Measurements from ENCODE around the gene PKIG. TPM values are rescaled to one million over a fixed set of nuclear protein-coding genes. Genes with fewer than 3 reads are reported as not detected.

The PKIG gene
- total RNA-seq, 1 experiment from 2014 or later = 27.0 TPM

- peaks cover 6 to 14% of the 10 kb centered on the region in 2 experiments for H3K4me1 Mint-ChIP-seq
- Histone ChIP-seq H3K4ac (ENCODE audit: low read depth, low read length) (no peak overlapping the region), H2AK5ac (ENCODE audit: insufficient read length, low read length) (no peak overlapping the region), H3K14ac (ENCODE audit: insufficient read depth, low read length) (no peak overlapping the region), H4K91ac (ENCODE audit: insufficient read length, low read depth, low read length) (no peak overlapping the region), H3T11ph (ENCODE audit: low read length) (no peak overlapping the region), H2BK5ac (ENCODE audit: insufficient read length, low read length) (no peak overlapping the region), H2BK12ac (ENCODE audit: insufficient read length, low read depth, low read length) (no peak overlapping the region), H3K18ac (ENCODE audit: insufficient read length, low read depth, low read length) (no peak overlapping the region), H3K4me2 (ENCODE audit: insufficient read depth, insufficient read length, low read length) (no peak overlapping the region), H3K79me2 (ENCODE audit: insufficient read depth, low read length) (no peaks in the 10 kb centered on the region), H4K5ac (ENCODE audit: insufficient read length, low read depth, low read length) (no peak overlapping the region), H3K27me3 (ENCODE audit: insufficient read depth, low read length) (no peaks in the 10 kb centered on the region), H3K56ac (ENCODE audit: insufficient read length, low read depth, low read length) (no peak overlapping the region), H2BK20ac (ENCODE audit: low read depth, low read length, poor library complexity, severe bottlenecking) (no peak overlapping the region), H2BK120ac (ENCODE audit: low read depth, low read length, poor library complexity, severe bottlenecking) (no peak overlapping the region), H3K9me3 (ENCODE audit: control insufficient read depth, low read depth, low read length) (no peaks in the 10 kb centered on the region), H3K27ac (ENCODE audit: insufficient read length, low read depth, low read length) (no peak overlapping the region), H4K20me1 (ENCODE audit: control insufficient read depth, insufficient read depth, insufficient read length) (no peaks in the 10 kb centered on the region), H3K9ac (ENCODE audit: extremely low read depth, insufficient read length, low read length) (no peak overlapping the region), H2BK15ac (ENCODE audit: low read depth, low read length) (no peak overlapping the region), H4K8ac (replicated peaks; ENCODE audit: insufficient read length, low read depth, low read length) (no peak overlapping the region), H2AFZ (ENCODE audit: low read length) (no peak overlapping the region), H3K79me1 (ENCODE audit: insufficient read depth, low read depth, low read length, poor library complexity, severe bottlenecking) (no peaks in the 10 kb centered on the region), H3K23ac (ENCODE audit: insufficient read length, low read depth, low read length) (no peak overlapping the region), H3K23me2 (ENCODE audit: insufficient read length, low read depth, low read length, poor library complexity, severe bottlenecking) (no peaks in the 10 kb centered on the region), H3K4me1 (ENCODE audit: insufficient read depth, low read length) (peaks cover 4% of the 10 kb centered on the region; the same call in 1 of the 2 replicates)
- TF ChIP-seq, protein P1, sequence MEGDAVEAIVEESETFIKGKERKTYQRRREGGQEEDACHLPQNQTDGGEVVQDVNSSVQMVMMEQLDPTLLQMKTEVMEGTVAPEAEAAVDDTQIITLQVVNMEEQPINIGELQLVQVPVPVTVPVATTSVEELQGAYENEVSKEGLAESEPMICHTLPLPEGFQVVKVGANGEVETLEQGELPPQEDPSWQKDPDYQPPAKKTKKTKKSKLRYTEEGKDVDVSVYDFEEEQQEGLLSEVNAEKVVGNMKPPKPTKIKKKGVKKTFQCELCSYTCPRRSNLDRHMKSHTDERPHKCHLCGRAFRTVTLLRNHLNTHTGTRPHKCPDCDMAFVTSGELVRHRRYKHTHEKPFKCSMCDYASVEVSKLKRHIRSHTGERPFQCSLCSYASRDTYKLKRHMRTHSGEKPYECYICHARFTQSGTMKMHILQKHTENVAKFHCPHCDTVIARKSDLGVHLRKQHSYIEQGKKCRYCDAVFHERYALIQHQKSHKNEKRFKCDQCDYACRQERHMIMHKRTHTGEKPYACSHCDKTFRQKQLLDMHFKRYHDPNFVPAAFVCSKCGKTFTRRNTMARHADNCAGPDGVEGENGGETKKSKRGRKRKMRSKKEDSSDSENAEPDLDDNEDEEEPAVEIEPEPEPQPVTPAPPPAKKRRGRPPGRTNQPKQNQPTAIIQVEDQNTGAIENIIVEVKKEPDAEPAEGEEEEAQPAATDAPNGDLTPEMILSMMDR (conservative IDR thresholded peaks at IDR 0.05) = no peak
- no peak for DNase-seq
- no CpG with 5 or more reads among the region's 9 CpGs for WGBS (ENCODE audit: extremely low coverage, insufficient read length, low lambda C conversion rate)
- H3K9me3 Mint-ChIP-seq = peaks cover 0 to 3% of the 10 kb centered on the region in 2 experiments; a peak in 3 of 5 replicates
- H3K27me3 Mint-ChIP-seq (ENCODE audit: low read depth) = peaks cover 9% of the 10 kb centered on the region
- H3K4me3 Mint-ChIP-seq = no peak overlapping the region
- no peak overlapping the region; a peak in 1 of 7 replicates for H3K27ac Mint-ChIP-seq
- peaks cover 3 to 8% (median 5%) of the 10 kb centered on the region in 3 experiments; a peak in 5 of 7 replicates for H3K36me3 Mint-ChIP-seq (ENCODE audit: insufficient read depth in 1 of 3, low read depth in 3 of 3)
These were observed 26.7 kb downstream of the PKIG start for GRCh38 chr20:44609006-44609515.
